ENCODE data around the gene ASTL. TPM values are rescaled to one million over a fixed set of nuclear protein-coding genes. Genes with fewer than 3 reads are reported as not detected.
A peak's percentile ranks its signal among the peaks of the same experiment; 100 is the strongest.

Gene ASTL
- total RNA-seq, 1 donor from 2014 or later = not detected

DNA sequence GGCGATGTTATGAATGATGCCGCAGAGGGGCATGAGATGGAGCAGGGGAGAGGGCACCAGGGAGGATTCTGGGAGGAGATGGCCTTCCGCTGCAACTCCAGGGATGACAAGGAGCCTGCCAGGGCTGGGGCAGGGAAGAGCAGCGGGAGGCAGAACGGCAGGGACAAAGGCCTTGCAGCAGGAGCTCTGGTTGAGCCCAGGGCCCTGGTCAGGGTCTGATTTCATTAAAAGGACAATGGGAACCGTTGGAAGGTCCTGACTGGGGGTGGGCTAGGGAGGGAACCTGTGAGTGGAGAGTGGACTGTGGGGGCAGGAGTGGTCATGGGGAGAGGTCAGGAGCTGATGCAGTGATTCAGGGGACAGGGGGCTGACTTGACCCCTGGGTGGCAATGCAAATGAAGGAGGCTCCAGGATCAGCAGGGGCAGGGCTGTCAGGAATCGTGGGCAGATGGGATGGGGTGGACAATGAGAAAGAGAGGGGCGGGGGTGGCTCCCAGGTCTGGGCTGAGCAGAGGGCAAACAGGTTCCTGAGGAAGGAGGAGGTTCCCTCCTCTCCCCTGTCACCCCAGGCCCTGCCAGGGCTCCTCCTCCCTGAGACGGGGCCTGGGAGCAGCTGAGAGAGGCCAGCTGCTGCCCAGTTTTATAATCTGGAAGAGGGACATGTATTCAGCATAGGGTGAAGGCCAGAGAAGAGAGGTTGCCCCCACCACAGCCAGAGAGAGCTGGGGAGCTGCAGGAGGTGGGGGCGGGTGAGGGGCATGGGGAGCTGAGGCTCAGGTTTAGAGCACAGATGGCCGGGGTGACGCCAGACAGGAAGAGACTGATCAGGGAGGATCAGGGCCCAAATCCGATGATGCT, 14.2 kb upstream of the ASTL start:
- no peak for DNase-seq (ENCODE audit: low spot score)
- no peak overlapping the region for H3K4me3 Mint-ChIP-seq (ENCODE audit: unreplicated experiment)
- peaks cover 3% of the 10 kb centered on the region for H3K27me3 Mint-ChIP-seq (ENCODE audit: unreplicated experiment)
- H3K36me3 Mint-ChIP-seq (ENCODE audit: low read depth, unreplicated experiment) = no peaks in the 10 kb centered on the region
- no peaks in the 10 kb centered on the region for H3K9me3 Mint-ChIP-seq (ENCODE audit: unreplicated experiment)
- peaks cover 7% of the 10 kb centered on the region for H3K4me1 Mint-ChIP-seq (ENCODE audit: unreplicated experiment)
- no peak for TF ChIP-seq CTCF (IDR thresholded peaks at IDR 0.05; ENCODE audit: unreplicated experiment)
- peak overlapping the region; percentile 49 for H3K27ac Mint-ChIP-seq (ENCODE audit: unreplicated experiment)

DNA sequence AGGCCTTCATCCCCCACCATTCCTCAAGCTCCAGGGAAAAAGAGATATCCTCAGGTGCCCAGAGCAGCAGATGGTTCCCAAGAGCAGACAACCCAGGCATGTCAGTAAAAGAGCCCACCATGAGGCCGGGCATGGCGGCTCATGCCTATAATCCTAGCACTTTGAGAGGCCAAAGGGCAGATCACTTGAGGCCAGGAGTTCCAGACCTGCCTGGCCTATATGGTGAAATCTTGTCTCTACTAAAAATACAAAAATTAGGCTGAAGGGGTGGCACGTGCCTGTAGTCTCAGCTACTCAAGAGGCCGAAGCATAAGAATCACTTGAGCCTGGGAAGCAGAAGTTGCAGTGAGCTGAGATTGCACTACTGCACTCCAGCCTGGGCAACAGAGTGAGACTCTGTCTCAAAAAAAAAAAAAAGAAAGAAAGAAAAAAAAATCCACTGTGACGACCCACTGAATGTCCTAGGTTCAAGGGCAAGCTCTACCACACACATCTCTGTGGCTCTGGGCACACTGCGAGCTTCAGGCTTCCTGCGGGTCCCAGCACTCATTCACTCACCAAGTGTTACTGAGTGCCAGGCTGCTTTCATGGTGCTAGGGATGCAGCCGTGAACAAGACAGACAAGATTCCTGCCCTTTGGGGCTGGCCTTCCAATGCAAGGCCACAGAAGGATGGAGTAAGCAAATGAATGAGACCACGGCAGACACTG, 13.4 kb upstream of the ASTL start:
- H3K27ac Mint-ChIP-seq (ENCODE audit: unreplicated experiment) = peak overlapping the region; percentile 49

GRCh38 chr2:96150791-96151594, 12.7 kb upstream of the ASTL start:
- Mint-ChIP-seq H3K4me1 (ENCODE audit: unreplicated experiment) (peaks cover 7% of the 10 kb centered on the region), H3K36me3 (ENCODE audit: low read depth, unreplicated experiment) (no peaks in the 10 kb centered on the region), H3K4me3 (ENCODE audit: unreplicated experiment) (no peak overlapping the region), H3K9me3 (ENCODE audit: unreplicated experiment) (no peaks in the 10 kb centered on the region), H3K27ac (ENCODE audit: unreplicated experiment) (no peak overlapping the region), H3K27me3 (ENCODE audit: unreplicated experiment) (peaks cover 9% of the 10 kb centered on the region)
- TF ChIP-seq CTCF (IDR thresholded peaks at IDR 0.05; ENCODE audit: unreplicated experiment) = no peak
- no peak for DNase-seq (ENCODE audit: low spot score)

More for the DNA sequence above, 13.4 kb upstream of the ASTL start:
- no peak overlapping the region for H3K4me3 Mint-ChIP-seq (ENCODE audit: unreplicated experiment)
- H3K36me3 Mint-ChIP-seq (ENCODE audit: low read depth, unreplicated experiment) = no peaks in the 10 kb centered on the region
- no peak for DNase-seq (ENCODE audit: low spot score)
- no peak for TF ChIP-seq CTCF (IDR thresholded peaks at IDR 0.05; ENCODE audit: unreplicated experiment)
- H3K27me3 Mint-ChIP-seq (ENCODE audit: unreplicated experiment) = peaks cover 5% of the 10 kb centered on the region
- peaks cover 7% of the 10 kb centered on the region for H3K4me1 Mint-ChIP-seq (ENCODE audit: unreplicated experiment)
- no peaks in the 10 kb centered on the region for H3K9me3 Mint-ChIP-seq (ENCODE audit: unreplicated experiment)

DNA sequence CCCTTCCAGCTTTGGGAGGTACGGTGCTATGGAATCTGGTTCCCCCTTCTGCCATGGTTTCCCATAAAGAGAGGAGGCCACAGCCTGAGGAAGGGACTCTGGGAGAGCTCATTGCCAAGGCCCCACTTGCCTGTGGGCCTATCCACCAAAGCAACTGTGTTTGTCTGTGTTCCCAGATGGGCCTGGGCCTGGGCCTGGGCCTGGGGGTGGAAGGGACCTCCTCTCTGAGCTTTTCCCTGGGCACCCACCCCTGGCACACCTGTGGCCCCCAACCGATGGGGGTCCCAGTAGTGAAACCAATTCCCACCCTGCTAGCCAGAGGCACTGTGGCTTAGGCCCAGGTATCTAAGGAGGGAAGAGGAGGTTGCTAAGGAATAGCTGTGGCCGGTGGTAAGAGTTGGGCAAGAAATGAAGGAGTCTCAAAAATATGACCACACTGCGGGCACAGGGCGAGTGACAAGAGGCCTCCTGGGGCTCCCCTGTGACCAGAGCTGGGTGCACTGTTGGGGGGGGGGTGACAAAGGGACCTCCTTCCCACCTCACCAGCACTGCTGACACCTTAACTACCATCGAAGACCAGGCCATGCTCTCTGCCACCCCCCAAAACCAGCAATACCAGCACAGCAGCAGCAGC, 11.8 kb upstream of the ASTL start:
- no peak overlapping the region for H3K27ac Mint-ChIP-seq (ENCODE audit: unreplicated experiment)
- H3K4me1 Mint-ChIP-seq (ENCODE audit: unreplicated experiment) = peaks cover 10% of the 10 kb centered on the region
- no peak for TF ChIP-seq CTCF (IDR thresholded peaks at IDR 0.05; ENCODE audit: unreplicated experiment)
- peaks cover 9% of the 10 kb centered on the region for H3K27me3 Mint-ChIP-seq (ENCODE audit: unreplicated experiment)
- H3K36me3 Mint-ChIP-seq (ENCODE audit: low read depth, unreplicated experiment) = no peaks in the 10 kb centered on the region
- no peak overlapping the region for H3K4me3 Mint-ChIP-seq (ENCODE audit: unreplicated experiment)
- DNase-seq (ENCODE audit: low spot score) = no peak
- no peaks in the 10 kb centered on the region for H3K9me3 Mint-ChIP-seq (ENCODE audit: unreplicated experiment)
